Suprapubic skin (tissue), 3 donors: Measurements from ENCODE around the gene EGLN2.

ENCODE experiments used
- CTCF ChIP-seq, 2 donors: fragments of 200-600 bp in 1 of 2; fragments of 450-650 bp in 1 of 2; sonication (generic) in 1 of 2; IDR thresholded peaks; one replicate each; pipeline ENCODE4 v1.5.1; 2016 to 2019; ENCODE audit warnings: antibody characterized with exemption in 2 of 2, mild to moderate bottlenecking in 1 of 2, moderate library complexity in 1 of 2
- EP300 ChIP-seq: sonication (generic); formaldehyde crosslinking; IDR thresholded peaks from one replicate; pipeline ENCODE4 v1.6.1; 2017; ENCODE audit warnings: antibody characterized with exemption

- TF ChIP-seq CTCF (IDR thresholded peaks at IDR 0.05): peak in 1 of 2 donors; percentile 9
- TF ChIP-seq EP300: no peak
These were observed 20.9 kb upstream of the EGLN2 start, which contains the start of gene RAB4B for GRCh38 chr19:40777937-40778705.
